HepG2 (cell line): ENCODE results near the gene RCOR1. TPM values are rescaled to one million over a fixed set of nuclear protein-coding genes. Genes with fewer than 3 reads are reported as not detected.

ENCODE experiments used
- EZH2 ChIP-seq: conservative IDR thresholded peaks from 2 replicates; pipeline ENCODE4 v1.6.1; 2012; ENCODE audit warnings: mild to moderate bottlenecking, low read depth, low read length, moderate library complexity
- JUN ChIP-seq: sonication (generic); formaldehyde crosslinking; IDR thresholded peaks from 2 replicates; pipeline ENCODE4 v1.4.0; 2020; ENCODE audit warnings: mild to moderate bottlenecking, missing genetic modification reagents
- PHF20 ChIP-seq: sonication (generic); formaldehyde crosslinking; IDR thresholded peaks from 2 replicates; pipeline ENCODE4 v1.5.0; 2020; ENCODE audit warnings: mild to moderate bottlenecking, missing genetic modification reagents
- ZNF124 ChIP-seq: sonication (generic); formaldehyde crosslinking; IDR thresholded peaks from 2 replicates; pipeline ENCODE4 v1.4.0; 2020; ENCODE audit warnings: missing genetic modification reagents
- ZNF670 ChIP-seq: sonication (generic); formaldehyde crosslinking; IDR thresholded peaks from 2 replicates; pipeline ENCODE4 v1.8.0; 2022; ENCODE audit warnings: mild to moderate bottlenecking, missing genetic modification reagents, borderline replicate concordance
- ZSCAN29 ChIP-seq: sonication (generic); formaldehyde crosslinking; conservative IDR thresholded peaks from 2 replicates; pipeline ENCODE4 v1.4.0; 2020; ENCODE audit warnings: mild to moderate bottlenecking, missing genetic modification reagents
- polyA plus RNA-seq, 8 experiments: library from polyadenylated mRNA; depleted of rRNA in 3 of 8; stranded (reverse) in 7 of 8; unstranded in 1 of 8; fragments of >200 nt; fragmentation: Illumina TruSeq in 4 of 8; extraction: Trizol in 4 of 8; gene quantifications; 2 replicates each; pipeline versions ENCODE4 v1.2.1 to v1.2.3, GENCODE V29; 2011 to 2016; ENCODE audit warnings: low read depth in 4 of 8, missing spikeins in 1 of 8, mixed read lengths in 1 of 8; ENCODE audit not compliant: insufficient read depth in 1 of 8
- total RNA-seq, 5 experiments: library from RNA; depleted of rRNA; stranded (reverse); fragments of >200 nt; fragmentation: Illumina TruSeq; extraction: Trizol; gene quantifications; 2 replicates each; pipeline ENCODE4 v1.2.3, GENCODE V29; 2016; ENCODE audit warnings: low read depth in 1 of 5
- TF ChIP-seq, protein P1 (sequence below): sonication (generic); formaldehyde crosslinking; IDR thresholded peaks from 2 replicates; pipeline ENCODE4 v1.5.0; 2020; ENCODE audit warnings: mild to moderate bottlenecking, missing genetic modification reagents
- TF ChIP-seq, protein P2 (sequence below): sonication (generic); formaldehyde crosslinking; IDR thresholded peaks from 2 replicates; pipeline ENCODE4 v1.8.1; 2023; ENCODE audit warnings: missing genetic modification reagents, inconsistent platforms, borderline replicate concordance
- TF ChIP-seq, protein P3 (sequence below): sonication (generic); formaldehyde crosslinking; IDR thresholded peaks from 2 replicates; pipeline ENCODE4 v1.4.0; 2020; ENCODE audit warnings: missing genetic modification reagents, low read depth, mild to moderate bottlenecking, borderline replicate concordance
- TF ChIP-seq, protein P4 (sequence below): sonication (generic); formaldehyde crosslinking; IDR thresholded peaks from 2 replicates; pipeline ENCODE4 v1.8.0; 2022; ENCODE audit warnings: mild to moderate bottlenecking, missing genetic modification reagents
- TF ChIP-seq, protein P5 (sequence below): sonication (generic); formaldehyde crosslinking; IDR thresholded peaks from 2 replicates; pipeline ENCODE4 v1.5.0; 2020; ENCODE audit warnings: mild to moderate bottlenecking, missing genetic modification reagents, borderline replicate concordance

The RCOR1 gene
- total and polyA plus RNA-seq, 2 of the 13 experiments (the other 11 are each of a cell fraction or from before 2014, with no cell fraction given), result 10.2 to 11.1 TPM

DNA sequence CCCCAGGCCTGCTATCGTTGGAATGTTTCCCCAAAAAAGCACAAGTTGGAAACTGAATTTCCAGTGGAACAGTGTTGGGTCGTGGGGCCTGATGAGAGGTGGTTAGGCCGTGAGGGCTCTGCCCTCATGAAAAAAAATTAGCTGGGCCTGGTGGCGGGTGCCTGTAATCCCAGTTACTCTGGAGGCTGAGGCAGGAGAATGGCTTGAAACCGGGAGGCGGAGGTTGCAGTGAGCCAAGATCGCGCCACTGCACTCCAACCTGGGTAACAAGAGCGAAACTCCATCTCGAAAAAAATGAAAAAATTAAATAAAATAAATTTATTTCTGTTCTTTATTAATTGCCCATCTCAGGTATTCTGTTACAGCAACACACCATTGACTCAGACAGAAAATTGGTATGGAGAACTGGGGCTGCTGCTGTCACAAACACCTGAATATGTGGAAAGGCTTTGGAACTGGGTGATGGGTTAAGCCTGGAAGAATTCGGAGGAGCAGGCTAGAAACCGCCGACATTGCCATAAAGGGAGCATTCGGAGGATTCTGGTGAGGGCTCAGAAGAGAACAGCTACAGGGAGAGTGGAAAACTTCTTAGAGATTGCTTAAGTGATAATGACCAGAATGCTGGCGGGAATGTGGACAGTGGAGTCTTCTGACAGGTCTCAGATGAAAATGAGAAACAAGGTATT is 17.1 kb upstream of the RCOR1 start (continued):
- TF ChIP-seq, protein P1, sequence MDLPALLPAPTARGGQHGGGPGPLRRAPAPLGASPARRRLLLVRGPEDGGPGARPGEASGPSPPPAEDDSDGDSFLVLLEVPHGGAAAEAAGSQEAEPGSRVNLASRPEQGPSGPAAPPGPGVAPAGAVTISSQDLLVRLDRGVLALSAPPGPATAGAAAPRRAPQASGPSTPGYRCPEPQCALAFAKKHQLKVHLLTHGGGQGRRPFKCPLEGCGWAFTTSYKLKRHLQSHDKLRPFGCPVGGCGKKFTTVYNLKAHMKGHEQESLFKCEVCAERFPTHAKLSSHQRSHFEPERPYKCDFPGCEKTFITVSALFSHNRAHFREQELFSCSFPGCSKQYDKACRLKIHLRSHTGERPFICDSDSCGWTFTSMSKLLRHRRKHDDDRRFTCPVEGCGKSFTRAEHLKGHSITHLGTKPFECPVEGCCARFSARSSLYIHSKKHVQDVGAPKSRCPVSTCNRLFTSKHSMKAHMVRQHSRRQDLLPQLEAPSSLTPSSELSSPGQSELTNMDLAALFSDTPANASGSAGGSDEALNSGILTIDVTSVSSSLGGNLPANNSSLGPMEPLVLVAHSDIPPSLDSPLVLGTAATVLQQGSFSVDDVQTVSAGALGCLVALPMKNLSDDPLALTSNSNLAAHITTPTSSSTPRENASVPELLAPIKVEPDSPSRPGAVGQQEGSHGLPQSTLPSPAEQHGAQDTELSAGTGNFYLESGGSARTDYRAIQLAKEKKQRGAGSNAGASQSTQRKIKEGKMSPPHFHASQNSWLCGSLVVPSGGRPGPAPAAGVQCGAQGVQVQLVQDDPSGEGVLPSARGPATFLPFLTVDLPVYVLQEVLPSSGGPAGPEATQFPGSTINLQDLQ (CRISPR knock-in tag), result no peak
- no peak for TF ChIP-seq EZH2
- TF ChIP-seq, protein P2, sequence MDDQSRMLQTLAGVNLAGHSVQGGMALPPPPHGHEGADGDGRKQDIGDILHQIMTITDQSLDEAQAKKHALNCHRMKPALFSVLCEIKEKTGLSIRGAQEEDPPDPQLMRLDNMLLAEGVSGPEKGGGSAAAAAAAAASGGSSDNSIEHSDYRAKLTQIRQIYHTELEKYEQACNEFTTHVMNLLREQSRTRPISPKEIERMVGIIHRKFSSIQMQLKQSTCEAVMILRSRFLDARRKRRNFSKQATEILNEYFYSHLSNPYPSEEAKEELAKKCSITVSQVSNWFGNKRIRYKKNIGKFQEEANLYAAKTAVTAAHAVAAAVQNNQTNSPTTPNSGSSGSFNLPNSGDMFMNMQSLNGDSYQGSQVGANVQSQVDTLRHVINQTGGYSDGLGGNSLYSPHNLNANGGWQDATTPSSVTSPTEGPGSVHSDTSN, result no peak
- TF ChIP-seq ZNF670 (CRISPR knock-in tag), result no peak
- TF ChIP-seq, protein P3, sequence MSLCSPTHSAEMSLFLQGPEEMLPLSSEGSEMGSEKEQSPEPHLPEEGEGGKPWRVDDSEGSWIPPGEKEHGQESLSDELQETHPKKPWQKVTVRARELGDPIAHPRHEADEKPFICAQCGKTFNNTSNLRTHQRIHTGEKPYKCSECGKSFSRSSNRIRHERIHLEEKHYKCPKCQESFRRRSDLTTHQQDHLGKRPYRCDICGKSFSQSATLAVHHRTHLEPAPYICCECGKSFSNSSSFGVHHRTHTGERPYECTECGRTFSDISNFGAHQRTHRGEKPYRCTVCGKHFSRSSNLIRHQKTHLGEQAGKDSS (CRISPR knock-in tag), result no peak
- TF ChIP-seq ZNF124 (CRISPR knock-in tag), result no peak
- TF ChIP-seq, protein P4, sequence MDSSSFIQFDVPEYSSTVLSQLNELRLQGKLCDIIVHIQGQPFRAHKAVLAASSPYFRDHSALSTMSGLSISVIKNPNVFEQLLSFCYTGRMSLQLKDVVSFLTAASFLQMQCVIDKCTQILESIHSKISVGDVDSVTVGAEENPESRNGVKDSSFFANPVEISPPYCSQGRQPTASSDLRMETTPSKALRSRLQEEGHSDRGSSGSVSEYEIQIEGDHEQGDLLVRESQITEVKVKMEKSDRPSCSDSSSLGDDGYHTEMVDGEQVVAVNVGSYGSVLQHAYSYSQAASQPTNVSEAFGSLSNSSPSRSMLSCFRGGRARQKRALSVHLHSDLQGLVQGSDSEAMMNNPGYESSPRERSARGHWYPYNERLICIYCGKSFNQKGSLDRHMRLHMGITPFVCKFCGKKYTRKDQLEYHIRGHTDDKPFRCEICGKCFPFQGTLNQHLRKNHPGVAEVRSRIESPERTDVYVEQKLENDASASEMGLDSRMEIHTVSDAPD (CRISPR knock-in tag), result peak; percentile 29; the same call in 1 of the 2 replicates
- no peak for TF ChIP-seq JUN (CRISPR knock-in tag)
- TF ChIP-seq, protein P5, sequence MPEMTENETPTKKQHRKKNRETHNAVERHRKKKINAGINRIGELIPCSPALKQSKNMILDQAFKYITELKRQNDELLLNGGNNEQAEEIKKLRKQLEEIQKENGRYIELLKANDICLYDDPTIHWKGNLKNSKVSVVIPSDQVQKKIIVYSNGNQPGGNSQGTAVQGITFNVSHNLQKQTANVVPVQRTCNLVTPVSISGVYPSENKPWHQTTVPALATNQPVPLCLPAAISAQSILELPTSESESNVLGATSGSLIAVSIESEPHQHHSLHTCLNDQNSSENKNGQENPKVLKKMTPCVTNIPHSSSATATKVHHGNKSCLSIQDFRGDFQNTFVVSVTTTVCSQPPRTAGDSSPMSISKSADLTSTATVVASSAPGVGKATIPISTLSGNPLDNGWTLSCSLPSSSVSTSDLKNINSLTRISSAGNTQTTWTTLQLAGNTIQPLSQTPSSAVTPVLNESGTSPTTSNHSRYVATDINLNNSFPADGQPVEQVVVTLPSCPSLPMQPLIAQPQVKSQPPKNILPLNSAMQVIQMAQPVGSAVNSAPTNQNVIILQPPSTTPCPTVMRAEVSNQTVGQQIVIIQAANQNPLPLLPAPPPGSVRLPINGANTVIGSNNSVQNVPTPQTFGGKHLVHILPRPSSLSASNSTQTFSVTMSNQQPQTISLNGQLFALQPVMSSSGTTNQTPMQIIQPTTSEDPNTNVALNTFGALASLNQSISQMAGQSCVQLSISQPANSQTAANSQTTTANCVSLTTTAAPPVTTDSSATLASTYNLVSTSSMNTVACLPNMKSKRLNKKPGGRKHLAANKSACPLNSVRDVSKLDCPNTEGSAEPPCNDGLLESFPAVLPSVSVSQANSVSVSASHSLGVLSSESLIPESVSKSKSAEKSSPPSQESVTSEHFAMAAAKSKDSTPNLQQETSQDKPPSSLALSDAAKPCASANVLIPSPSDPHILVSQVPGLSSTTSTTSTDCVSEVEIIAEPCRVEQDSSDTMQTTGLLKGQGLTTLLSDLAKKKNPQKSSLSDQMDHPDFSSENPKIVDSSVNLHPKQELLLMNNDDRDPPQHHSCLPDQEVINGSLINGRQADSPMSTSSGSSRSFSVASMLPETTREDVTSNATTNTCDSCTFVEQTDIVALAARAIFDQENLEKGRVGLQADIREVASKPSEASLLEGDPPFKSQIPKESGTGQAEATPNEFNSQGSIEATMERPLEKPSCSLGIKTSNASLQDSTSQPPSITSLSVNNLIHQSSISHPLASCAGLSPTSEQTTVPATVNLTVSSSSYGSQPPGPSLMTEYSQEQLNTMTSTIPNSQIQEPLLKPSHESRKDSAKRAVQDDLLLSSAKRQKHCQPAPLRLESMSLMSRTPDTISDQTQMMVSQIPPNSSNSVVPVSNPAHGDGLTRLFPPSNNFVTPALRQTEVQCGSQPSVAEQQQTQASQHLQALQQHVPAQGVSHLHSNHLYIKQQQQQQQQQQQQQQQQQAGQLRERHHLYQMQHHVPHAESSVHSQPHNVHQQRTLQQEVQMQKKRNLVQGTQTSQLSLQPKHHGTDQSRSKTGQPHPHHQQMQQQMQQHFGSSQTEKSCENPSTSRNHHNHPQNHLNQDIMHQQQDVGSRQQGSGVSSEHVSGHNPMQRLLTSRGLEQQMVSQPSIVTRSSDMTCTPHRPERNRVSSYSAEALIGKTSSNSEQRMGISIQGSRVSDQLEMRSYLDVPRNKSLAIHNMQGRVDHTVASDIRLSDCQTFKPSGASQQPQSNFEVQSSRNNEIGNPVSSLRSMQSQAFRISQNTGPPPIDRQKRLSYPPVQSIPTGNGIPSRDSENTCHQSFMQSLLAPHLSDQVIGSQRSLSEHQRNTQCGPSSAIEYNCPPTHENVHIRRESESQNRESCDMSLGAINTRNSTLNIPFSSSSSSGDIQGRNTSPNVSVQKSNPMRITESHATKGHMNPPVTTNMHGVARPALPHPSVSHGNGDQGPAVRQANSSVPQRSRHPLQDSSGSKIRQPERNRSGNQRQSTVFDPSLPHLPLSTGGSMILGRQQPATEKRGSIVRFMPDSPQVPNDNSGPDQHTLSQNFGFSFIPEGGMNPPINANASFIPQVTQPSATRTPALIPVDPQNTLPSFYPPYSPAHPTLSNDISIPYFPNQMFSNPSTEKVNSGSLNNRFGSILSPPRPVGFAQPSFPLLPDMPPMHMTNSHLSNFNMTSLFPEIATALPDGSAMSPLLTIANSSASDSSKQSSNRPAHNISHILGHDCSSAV (CRISPR knock-in tag), result no peak
- no peak for TF ChIP-seq ZSCAN29 (CRISPR knock-in tag)
- 0 out of 2 replicates have a peak, but pooled peaks have one; percentile 2 for TF ChIP-seq PHF20
